CD1c-positive myeloid dendritic cell (primary cell): Measurements from ENCODE around the gene ANKRD36C.
"Not testable (repeated sequence)": the region's sequence is repeated elsewhere in the genome, so short reads cannot be mapped to it uniquely, and the experiment has no call there.

Experiments used
- DNase-seq: peaks from one replicate; pipeline ENCODE4 v3.0.0-alpha.2; 2016; ENCODE audit errors: extremely low spot score

Gene ANKRD36C

DNA sequence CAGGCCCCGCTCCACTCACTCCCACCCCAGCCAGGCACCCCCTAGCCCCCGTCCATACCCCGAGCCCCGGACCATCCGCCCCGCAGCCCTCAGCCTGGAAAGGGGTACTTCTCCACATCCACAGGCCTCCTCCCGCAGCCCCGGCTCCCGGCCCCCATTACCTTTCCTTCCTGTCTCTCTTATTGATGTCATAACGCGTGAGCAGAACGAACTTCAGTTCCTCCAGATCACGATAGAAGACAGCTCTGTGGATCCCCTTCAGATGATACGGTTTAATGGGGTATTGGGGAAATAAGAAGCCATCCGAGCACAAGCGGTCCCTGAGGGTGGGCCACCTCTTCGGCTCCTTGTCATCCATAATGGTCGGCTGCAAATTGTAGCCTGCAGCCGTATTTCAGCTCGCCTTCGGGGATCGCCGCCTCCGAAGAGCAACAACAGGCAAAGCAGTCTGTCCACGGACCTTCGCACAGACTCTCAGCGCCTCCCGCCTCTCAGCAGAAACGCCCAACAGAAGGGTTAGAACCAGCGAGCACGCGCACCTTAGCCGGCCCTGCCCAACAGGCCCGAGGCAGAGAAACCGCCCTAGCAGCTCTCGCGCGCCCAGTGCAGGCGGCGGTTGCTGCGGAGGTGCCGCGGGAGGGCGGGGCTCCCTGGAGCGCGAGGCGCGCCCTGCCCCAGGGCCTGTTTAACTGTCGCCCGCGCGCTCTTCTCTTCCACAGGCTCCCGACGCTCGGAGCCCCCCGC is at the start of gene ANKRD36C:
TSS of gene ANKRD36C (minus strand) at position 474 of the 744 bp plus-strand sequence. CDS start at position 358, 116 bp downstream.
- DNase-seq: peak; percentile 55

DNA sequence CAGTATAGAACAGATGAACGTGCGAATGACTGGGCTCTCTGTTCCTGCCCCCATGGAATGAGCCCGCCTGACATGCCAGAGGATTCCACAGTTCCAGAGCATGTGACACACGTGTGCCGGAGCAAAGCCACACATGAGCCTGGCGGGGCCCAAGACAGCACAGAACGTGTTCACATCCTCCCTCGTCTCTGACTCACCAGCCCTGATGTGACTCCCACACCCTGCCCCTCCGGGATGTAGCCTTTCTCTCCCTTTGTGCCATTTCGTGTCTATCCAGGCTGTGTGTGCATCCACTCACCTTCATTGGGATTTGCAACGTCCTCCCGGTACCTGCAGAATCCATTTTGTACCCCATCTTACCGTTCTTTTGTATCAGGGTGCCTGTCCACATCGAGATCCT is 43.9 kb upstream of the ANKRD36C start:
- DNase-seq: not testable (repeated sequence)

DNA sequence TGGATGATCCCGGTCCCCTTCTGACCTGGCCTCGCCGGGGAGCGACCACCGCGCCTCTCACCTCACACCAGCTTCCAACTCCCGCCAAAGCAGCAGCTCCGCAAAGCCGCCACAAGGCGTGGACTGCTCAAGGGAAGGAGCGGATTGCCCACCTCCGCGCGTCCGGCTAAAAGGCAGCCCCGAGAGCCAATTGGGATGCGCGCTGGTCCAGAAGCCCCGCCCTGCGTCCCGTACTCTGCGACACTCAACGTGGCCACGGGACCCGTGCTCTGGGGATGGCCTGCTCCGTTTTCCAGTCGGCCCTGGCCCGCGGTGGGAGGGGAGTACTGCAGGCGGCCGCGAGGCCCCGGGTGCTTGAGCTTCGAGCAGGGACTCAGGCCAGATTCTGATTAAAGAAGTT is 43.2 kb upstream of the ANKRD36C start, which contains the start of gene GPAT2:
TSS of gene GPAT2 (minus strand) at position 125 of the 400 bp plus-strand sequence. CDS start 2,557 bp downstream, outside the sequence.
- not testable (repeated sequence) for DNase-seq

- DNase-seq: not testable (repeated sequence)
These were observed 42.4 kb upstream of the ANKRD36C start for GRCh38 chr2:96033997-96034396.

- DNase-seq: not testable (repeated sequence)
These were observed 36.2 kb upstream of the ANKRD36C start for GRCh38 chr2:96027725-96028325.

- DNase-seq: not testable (repeated sequence)
These were observed 34.1 kb upstream of the ANKRD36C start for GRCh38 chr2:96025755-96026154.

DNA sequence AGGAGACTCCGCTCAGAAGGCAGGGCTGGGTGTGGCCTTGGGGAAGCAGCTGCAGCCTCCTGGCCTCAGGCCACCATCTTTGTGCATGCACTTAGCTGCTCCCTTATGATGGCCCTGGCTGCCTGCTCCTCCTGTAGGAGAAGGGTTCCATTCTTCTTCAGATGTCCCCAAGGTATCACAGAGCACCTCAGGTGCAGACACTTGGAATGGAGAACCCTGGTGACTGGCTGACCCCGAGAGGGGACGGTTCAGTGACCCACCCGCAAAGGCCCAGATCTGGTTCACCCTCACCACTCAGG is 33.5 kb upstream of the ANKRD36C start:
- no peak for DNase-seq

DNA sequence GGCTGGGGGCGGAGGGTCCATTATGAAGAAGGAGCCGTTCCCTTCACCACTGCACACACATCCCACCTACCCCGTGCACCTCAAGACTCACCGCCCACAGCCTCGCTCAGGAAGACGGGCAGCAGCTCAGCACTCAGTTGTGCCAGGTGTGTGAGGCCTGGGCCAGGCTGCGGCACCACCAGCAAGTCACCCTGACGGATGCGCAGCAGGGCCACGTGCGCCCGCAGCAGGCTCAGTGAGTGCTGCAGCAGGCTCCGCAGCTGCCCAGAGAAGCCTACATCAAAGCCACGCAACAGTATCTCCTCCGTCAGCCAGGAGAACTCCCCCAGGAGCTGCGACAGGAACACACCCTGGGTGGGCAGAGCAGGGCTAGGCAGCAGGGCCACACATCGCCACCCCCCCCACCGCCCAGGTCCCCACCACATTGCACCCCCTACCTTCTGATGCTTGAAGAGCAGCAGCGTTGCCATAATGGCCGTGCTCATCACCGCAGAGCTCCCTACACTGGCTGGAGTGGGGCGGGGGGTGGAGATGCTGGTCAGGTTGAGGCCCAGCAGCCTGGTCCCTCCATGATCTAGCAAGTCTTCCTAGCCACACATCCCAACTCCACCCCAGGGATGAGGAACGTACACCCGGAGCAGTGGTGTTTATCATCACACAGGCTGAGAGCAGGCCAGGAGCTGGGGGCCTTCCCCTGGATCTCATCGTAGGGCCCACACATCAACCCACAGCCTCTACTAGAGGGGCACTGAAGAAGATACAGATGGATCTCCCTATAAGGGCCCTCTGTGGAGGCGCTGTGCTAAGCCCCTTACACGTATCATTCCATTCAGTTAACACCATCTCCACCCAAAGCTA is 32.9 kb upstream of the ANKRD36C start:
- DNase-seq: no peak

GRCh38 chr2:96023701-96024100 is 32.1 kb upstream of the ANKRD36C start:
- DNase-seq: not testable (repeated sequence)

- DNase-seq: peak; percentile 82
These were observed 31.2 kb upstream of the ANKRD36C start for GRCh38 chr2:96022701-96023447.

- not testable (repeated sequence) for DNase-seq
These were observed 30.5 kb upstream of the ANKRD36C start for GRCh38 chr2:96022126-96022525.

GRCh38 chr2:96021142-96021541 is 29.5 kb upstream of the ANKRD36C start:
- not testable (repeated sequence) for DNase-seq

DNA sequence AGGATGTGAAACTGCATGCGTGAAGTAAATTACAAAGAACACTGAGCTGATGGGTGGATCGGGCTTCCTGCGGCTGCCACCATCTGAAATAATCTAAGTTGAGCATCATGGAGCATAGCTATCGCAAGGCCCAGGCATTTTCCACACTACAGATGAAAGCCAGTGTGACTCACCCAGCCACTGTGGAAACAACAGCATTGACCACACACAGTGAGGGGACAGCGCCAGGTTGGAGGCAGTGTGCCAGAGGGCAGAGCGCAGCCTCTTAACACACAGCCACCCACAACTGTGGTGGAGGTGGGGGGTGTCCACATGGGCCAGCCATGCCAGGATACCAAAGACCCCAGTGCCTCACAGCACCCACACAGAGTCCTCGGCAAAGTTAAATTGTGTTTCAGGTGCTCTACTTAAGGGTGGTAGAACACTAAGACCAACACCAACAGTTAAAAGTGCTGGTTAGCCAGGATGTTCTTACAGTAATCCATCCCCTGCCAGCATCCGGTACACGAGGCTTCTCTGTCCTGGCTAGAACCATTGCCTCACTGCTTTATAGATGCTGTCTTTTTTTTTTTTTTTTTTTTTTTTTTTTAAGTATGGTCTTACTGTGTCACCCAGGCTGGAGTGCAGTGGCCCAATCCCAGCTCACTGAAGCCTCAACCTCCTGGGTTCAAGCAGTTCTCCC is 28.4 kb upstream of the ANKRD36C start:
- DNase-seq: not testable (repeated sequence)

- DNase-seq: not testable (repeated sequence)
These were observed 24.7 kb upstream of the ANKRD36C start for GRCh38 chr2:96016321-96016720.

- not testable (repeated sequence) for DNase-seq
These were observed 21.2 kb upstream of the ANKRD36C start for GRCh38 chr2:96012792-96013264.

- DNase-seq: not testable (repeated sequence)
These were observed 20.6 kb upstream of the ANKRD36C start for GRCh38 chr2:96012086-96012791.

- peak; percentile 26 for DNase-seq
These were observed 19.5 kb upstream of the ANKRD36C start for GRCh38 chr2:96011129-96011455.

DNA sequence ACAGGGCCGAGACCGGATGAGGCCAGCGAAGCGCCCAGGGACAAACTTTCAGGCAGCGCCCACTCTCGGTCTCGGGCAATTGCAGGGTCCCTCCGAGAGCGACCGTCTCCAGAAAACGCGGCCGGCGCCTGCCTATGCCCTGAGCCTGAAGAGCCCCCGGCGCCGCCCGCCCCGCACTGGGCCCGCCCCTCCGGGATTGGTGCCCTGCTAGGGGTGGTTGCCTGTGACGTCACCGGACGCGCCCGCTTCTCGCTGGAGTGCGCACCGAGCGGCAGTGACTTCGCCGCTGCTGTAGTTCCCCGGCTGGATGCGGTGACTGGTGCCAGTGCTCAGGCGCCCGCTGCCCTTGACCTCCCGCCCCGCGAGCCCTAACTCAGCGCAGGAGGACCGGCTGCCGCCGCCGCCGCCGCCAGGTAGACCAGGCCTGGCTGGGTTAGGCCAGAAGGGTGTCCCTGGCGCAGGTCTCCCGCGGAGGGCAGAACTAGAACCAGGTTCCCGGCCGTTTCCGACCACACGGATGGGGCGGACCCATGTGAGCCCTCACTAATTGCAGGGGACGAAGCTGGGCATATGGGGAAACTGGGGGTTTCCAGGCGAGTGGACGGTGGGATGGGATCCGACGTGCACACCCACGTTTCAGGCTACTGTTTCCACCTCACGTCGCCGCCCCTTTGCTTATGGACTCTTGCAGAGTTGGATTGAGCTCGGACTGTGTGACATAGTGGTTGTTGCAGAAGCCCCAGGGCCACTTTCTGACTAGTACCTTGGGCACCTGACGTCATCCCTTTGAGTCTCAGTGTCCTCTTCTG is 18.9 kb upstream of the ANKRD36C start:
- peak; percentile 92 for DNase-seq

- not testable (repeated sequence) for DNase-seq
These were observed 18.2 kb upstream of the ANKRD36C start for GRCh38 chr2:96009833-96010232.
